ENCODE results near the gene N4BP2L1.

Gene N4BP2L1

GRCh38 chr13:32471187-32471922 lies 43.4 kb upstream of the N4BP2L1 start:
- no peak for DNase-seq (ENCODE audit: low read depth)
- TF ChIP-seq CTCF (IDR thresholded peaks at IDR 0.05; ENCODE audit: control insufficient read depth, insufficient read depth, low read depth, low read length, missing control alignments): no peak
- no peak overlapping the region for H3K4me3 ChIP-seq (ENCODE audit: control insufficient read depth, low read depth, low read length)

DNA sequence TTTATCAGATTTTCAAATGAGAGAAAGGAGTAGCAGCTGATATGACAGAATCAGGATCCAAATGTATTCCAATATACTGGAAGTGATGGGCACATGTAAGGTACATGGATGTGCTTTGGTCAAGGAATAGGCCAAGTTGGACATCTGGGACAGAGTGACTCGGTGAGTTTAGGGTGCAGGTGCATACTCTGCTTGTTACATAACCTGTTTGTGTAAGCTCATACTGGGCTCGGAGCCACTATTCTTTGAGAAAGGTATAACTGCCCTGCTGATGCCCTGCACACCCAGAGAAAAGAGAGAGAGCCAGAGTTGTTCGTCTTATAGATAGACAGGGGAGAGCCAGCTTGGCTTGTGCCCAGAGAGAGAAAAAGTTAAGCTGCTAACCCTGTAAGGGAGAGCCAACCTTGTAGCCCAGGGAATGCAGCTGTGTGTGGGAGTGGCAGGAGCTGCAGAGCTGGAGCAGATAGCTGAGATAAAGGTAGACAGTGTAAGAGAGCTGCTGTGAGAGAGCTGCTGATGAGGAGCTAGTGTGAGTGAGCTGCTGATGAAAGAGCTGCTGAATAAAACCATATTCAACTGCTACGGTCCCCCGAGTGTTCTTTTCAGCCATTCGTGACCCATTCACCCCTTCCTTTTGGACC lies 40.7 kb upstream of the N4BP2L1 start:
- no peak overlapping the region for H3K4me3 ChIP-seq (ENCODE audit: control insufficient read depth, low read depth, low read length)
- TF ChIP-seq CTCF (IDR thresholded peaks at IDR 0.05; ENCODE audit: control insufficient read depth, insufficient read depth, low read depth, low read length, missing control alignments): no peak
- no peak for DNase-seq (ENCODE audit: low read depth)

DNA sequence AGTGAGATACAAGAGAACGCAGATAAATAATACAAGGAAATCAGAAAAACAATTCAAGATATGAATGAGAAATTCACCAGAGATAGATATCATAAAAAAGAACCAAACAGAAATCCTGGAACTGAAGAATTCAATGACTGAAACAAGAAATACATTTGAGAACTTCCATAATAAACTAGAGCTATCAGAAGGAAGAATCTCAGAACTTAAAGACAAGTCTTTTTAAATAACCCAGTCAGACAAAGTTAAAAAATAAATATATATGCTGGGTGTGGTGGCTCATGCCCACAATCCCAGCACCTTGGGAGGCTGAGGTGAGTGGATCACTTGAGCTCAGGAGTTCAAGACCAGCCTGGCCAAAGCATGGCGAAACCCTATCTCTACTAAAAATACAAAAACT lies 28.7 kb upstream of the N4BP2L1 start:
- no peak overlapping the region for H3K4me3 ChIP-seq (ENCODE audit: control insufficient read depth, low read depth, low read length)
- DNase-seq (ENCODE audit: low read depth): no peak
- TF ChIP-seq CTCF (IDR thresholded peaks at IDR 0.05; ENCODE audit: control insufficient read depth, insufficient read depth, low read depth, low read length, missing control alignments): no peak

DNA sequence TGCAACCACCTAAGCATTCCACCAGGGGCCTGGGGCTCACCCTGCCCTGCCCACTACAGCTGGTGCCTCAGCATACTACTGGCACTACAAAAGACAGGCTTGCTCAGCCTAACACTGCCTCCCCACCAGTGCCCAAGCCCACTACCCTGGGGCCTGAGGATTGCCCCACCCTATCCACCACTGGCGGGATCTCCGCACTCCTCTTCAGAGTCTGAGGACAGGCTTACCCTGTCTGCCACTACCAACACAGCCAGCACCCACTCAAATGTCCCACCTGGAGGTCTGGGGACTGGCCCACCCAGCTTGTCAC lies 27.6 kb upstream of the N4BP2L1 start:
- no peak overlapping the region for H3K4me3 ChIP-seq (ENCODE audit: control insufficient read depth, low read depth, low read length)
- no peak for TF ChIP-seq CTCF (IDR thresholded peaks at IDR 0.05; ENCODE audit: control insufficient read depth, insufficient read depth, low read depth, low read length, missing control alignments)
- DNase-seq (ENCODE audit: low read depth): no peak

- H3K4me3 ChIP-seq (ENCODE audit: control insufficient read depth, low read depth, low read length): no peak overlapping the region
- DNase-seq (ENCODE audit: low read depth): no peak
- no peak for TF ChIP-seq CTCF (IDR thresholded peaks at IDR 0.05; ENCODE audit: control insufficient read depth, insufficient read depth, low read depth, low read length, missing control alignments)
These were observed 27.1 kb upstream of the N4BP2L1 start for GRCh38 chr13:32454886-32455593.

DNA sequence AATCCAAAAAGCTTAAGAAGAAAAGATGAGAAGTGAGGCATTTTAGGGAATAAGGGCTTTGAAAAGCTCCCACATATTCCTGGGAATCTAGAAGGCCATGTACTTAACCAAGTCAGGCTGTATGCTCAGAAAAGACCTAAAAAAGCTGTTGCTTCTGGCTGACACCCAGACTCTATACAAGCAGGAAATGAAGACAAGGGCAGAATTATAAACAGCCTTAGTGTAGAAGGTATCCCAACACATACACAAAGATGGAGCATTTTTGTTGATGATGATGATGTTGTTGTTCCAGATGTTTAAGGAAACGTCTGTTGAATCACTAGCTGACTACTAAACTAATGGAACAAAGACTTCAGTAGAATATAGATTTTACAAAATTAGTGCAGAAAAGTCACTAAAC lies 26.1 kb upstream of the N4BP2L1 start:
- no peak for DNase-seq (ENCODE audit: low read depth)
- H3K4me3 ChIP-seq (ENCODE audit: control insufficient read depth, low read depth, low read length): no peak overlapping the region
- TF ChIP-seq CTCF (IDR thresholded peaks at IDR 0.05; ENCODE audit: control insufficient read depth, insufficient read depth, low read depth, low read length, missing control alignments): no peak

Data from AG09309 (cell line).